ENCODE measurements around the gene TPK1. TPM values are rescaled to one million over a fixed set of nuclear protein-coding genes. Genes with fewer than 3 reads are reported as not detected.
"Not testable (repeated sequence)": the region's sequence is repeated elsewhere in the genome, so short reads cannot be mapped to it uniquely, and the experiment has no call there.

The TPK1 gene
- polyA plus RNA-seq, 3 donors from 2014 or later: 15.8 to 18.2 (median 16.7) TPM

DNA sequence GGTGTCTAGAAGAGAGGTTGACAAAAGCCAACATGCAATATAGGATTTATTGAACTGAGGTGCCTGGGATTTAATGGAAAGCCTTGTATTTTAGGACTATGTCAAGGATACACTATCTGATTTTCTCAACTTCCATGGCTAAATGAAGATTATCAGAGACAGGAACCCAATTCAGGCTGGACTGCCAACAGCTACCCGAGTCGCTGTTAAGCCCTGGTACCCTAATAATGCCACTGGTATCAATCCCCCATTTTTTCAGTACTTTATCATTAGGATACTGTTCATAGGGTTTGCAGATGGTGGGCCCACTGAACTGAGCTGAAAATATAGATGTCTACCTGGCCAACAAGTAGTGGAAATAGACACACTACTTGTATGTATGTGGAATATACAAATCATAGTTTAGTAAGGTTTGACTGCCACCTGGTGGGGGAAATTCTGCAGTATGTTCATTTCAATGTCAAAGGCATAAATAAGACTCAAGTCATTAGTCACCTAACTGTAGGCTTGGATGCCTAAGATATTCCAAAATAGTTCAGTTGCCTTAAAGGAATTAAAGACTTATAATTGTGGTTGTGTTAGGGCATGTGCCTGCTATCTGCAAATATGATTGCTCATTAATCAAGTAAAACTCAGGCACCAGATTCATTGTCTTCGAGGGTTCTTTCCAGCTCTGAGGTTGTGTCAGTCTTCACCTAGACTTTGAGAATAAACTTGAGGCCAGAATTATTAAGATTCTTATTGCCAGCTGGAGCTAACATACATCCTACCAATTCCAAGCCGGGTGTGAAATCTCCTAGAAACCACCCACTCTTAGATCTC is 398.3 kb downstream of the TPK1 start:
- peak in 1 of 3 donors; percentile 4 for DNase-seq
- no peaks in the 10 kb centered on the region for H3K36me3 Mint-ChIP-seq
- H3K27ac Mint-ChIP-seq: no peak overlapping the region
- H3K4me3 Mint-ChIP-seq: no peak overlapping the region
- no peaks in the 10 kb centered on the region for H3K4me1 Mint-ChIP-seq
- peaks cover 0 to 3% (median 2%) of the 10 kb centered on the region in 3 donors for H3K27me3 Mint-ChIP-seq (ENCODE audit: low read depth in 3 of 3)
- peaks cover 0 to 3% (median 0%) of the 10 kb centered on the region in 6 donors for H3K9me3 Mint-ChIP-seq

DNA sequence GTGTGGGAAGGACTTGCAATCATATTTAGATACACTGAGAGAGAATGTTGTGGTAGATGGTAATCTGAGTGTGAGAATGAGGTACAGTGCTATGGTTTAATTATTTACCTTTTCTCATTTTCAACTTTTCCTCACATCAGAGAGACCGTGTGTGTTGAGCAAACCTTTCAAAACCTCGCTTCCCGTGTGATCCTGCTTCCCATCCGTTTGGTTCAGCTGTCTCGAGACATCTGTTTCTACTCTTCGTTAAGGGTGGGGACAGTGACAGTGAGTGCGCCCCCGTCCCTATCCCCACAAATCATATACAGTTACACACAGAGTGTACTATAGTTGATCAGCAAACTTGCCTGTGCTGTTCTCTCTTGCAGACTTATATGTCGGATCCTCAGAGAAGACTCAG is 399.4 kb downstream of the TPK1 start:
- Mint-ChIP-seq H3K9me3 (peaks cover 0 to 3% (median 0%) of the 10 kb centered on the region in 6 donors), H3K4me1 (no peaks in the 10 kb centered on the region), H3K27me3 (ENCODE audit: low read depth in 3 of 3) (peaks cover 0 to 5% (median 3%) of the 10 kb centered on the region in 3 donors), H3K36me3 (no peaks in the 10 kb centered on the region), H3K4me3 (no peak overlapping the region), H3K27ac (no peak overlapping the region)
- DNase-seq: no peak

GRCh38 chr7:144428431-144428830 is 407.4 kb downstream of the TPK1 start:
- H3K4me3 Mint-ChIP-seq: no peak overlapping the region
- H3K27me3 Mint-ChIP-seq (ENCODE audit: low read depth in 3 of 3): peaks cover 2 to 7% (median 3%) of the 10 kb centered on the region in 3 donors
- no peaks in the 10 kb centered on the region for H3K4me1 Mint-ChIP-seq
- H3K36me3 Mint-ChIP-seq: no peaks in the 10 kb centered on the region
- H3K9me3 Mint-ChIP-seq: peaks cover 0 to 18% (median 1%) of the 10 kb centered on the region in 6 donors
- H3K27ac Mint-ChIP-seq: no peak overlapping the region
- DNase-seq: no peak

- peaks cover 0 to 18% (median 1%) of the 10 kb centered on the region in 6 donors for H3K9me3 Mint-ChIP-seq
- not testable (repeated sequence) for H3K36me3 Mint-ChIP-seq; H3K4me3 Mint-ChIP-seq; H3K27ac Mint-ChIP-seq; DNase-seq; H3K4me1 Mint-ChIP-seq; H3K27me3 Mint-ChIP-seq (ENCODE audit: low read depth in 3 of 3)
These were observed 408.3 kb downstream of the TPK1 start for GRCh38 chr7:144427539-144427938.

- not testable (repeated sequence) for H3K36me3 Mint-ChIP-seq; H3K27me3 Mint-ChIP-seq (ENCODE audit: low read depth in 3 of 3); H3K9me3 Mint-ChIP-seq; H3K4me1 Mint-ChIP-seq; H3K4me3 Mint-ChIP-seq; DNase-seq; H3K27ac Mint-ChIP-seq
These were observed 416.9 kb downstream of the TPK1 start for GRCh38 chr7:144418931-144419330.

- Mint-ChIP-seq H3K4me3 (no peak overlapping the region), H3K27ac (no peak overlapping the region), H3K27me3 (ENCODE audit: low read depth in 3 of 3) (peaks cover 0 to 3% (median 0%) of the 10 kb centered on the region in 3 donors), H3K36me3 (peaks cover 0 to 3% (median 0%) of the 10 kb centered on the region in 3 donors), H3K9me3 (peaks cover 0 to 5% (median 0%) of the 10 kb centered on the region in 6 donors), H3K4me1 (no peaks in the 10 kb centered on the region)
- DNase-seq: no peak
These were observed 419.5 kb downstream of the TPK1 start for GRCh38 chr7:144416341-144416740.

DNA sequence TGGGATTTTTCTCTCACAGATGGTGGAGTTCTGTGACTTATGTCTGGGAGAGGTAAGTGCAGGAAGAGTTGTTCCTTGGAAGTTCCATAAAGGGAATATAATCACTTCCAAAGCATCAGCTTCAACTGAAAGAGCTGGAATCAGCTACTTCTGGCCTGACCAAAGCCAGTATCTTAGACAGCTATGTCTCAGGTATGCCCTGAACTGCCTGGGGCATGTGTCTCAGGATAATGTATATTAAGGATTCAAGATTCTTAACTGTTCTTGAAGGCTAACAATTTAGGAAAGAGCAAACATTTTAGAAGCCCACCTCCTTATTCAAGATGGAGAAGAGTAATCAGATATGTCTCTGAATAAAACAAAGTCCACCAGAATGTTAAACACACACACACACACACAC is 420.0 kb downstream of the TPK1 start:
- no peak for DNase-seq
- no peak overlapping the region for H3K4me3 Mint-ChIP-seq
- H3K27me3 Mint-ChIP-seq (ENCODE audit: low read depth in 3 of 3): peaks cover 0 to 3% (median 0%) of the 10 kb centered on the region in 3 donors
- H3K27ac Mint-ChIP-seq: no peak overlapping the region
- H3K9me3 Mint-ChIP-seq: peaks cover 0 to 5% (median 0%) of the 10 kb centered on the region in 6 donors
- no peaks in the 10 kb centered on the region for H3K4me1 Mint-ChIP-seq
- peaks cover 0 to 3% (median 0%) of the 10 kb centered on the region in 3 donors for H3K36me3 Mint-ChIP-seq

- H3K9me3 Mint-ChIP-seq: peaks cover 0 to 5% (median 0%) of the 10 kb centered on the region in 6 donors
These were observed 421.0 kb downstream of the TPK1 start for GRCh38 chr7:144414815-144415214.

GRCh38 chr7:144410441-144410840 is 425.4 kb downstream of the TPK1 start:
- Mint-ChIP-seq H3K27ac (no peak overlapping the region), H3K9me3 (peaks cover 0 to 2% (median 0%) of the 10 kb centered on the region in 6 donors), H3K4me1 (no peaks in the 10 kb centered on the region), H3K27me3 (ENCODE audit: low read depth in 3 of 3) (peaks cover 2 to 6% (median 4%) of the 10 kb centered on the region in 3 donors), H3K36me3 (peaks cover 0 to 3% (median 0%) of the 10 kb centered on the region in 3 donors), H3K4me3 (no peak overlapping the region)
- no peak for DNase-seq

More at GRCh38 chr7:144414815-144415214, 421.0 kb downstream of the TPK1 start:
- peaks cover 0 to 6% (median 2%) of the 10 kb centered on the region in 3 donors for H3K27me3 Mint-ChIP-seq (ENCODE audit: low read depth in 3 of 3)
- no peaks in the 10 kb centered on the region for H3K4me1 Mint-ChIP-seq
- DNase-seq: no peak
- H3K27ac Mint-ChIP-seq: no peak overlapping the region
- H3K36me3 Mint-ChIP-seq: peaks cover 0 to 3% (median 0%) of the 10 kb centered on the region in 3 donors
- no peak overlapping the region for H3K4me3 Mint-ChIP-seq

DNA sequence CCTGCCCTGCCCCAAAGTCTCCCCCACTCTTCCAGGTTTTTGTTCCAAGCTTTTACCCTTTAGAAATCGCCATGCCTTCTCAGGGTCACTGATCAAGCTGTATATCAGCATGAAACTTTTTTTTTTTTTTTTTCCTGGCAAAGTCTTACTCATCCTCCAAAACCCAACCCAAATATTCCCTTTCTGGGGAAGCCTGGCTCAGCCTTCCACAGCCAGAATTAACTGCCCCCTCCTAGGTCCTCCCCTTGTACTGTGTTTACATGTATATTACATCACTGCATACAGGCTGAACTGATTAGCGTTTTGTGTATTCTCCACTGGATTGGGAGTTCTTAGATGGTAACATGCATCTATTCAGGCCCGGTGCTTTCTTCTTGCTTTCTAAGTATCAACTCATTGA is 427.7 kb downstream of the TPK1 start:
- H3K36me3 Mint-ChIP-seq: no peaks in the 10 kb centered on the region
- H3K9me3 Mint-ChIP-seq: peaks cover 0 to 2% (median 0%) of the 10 kb centered on the region in 6 donors
- peaks cover 2 to 7% (median 4%) of the 10 kb centered on the region in 3 donors for H3K27me3 Mint-ChIP-seq (ENCODE audit: low read depth in 3 of 3)

DNA sequence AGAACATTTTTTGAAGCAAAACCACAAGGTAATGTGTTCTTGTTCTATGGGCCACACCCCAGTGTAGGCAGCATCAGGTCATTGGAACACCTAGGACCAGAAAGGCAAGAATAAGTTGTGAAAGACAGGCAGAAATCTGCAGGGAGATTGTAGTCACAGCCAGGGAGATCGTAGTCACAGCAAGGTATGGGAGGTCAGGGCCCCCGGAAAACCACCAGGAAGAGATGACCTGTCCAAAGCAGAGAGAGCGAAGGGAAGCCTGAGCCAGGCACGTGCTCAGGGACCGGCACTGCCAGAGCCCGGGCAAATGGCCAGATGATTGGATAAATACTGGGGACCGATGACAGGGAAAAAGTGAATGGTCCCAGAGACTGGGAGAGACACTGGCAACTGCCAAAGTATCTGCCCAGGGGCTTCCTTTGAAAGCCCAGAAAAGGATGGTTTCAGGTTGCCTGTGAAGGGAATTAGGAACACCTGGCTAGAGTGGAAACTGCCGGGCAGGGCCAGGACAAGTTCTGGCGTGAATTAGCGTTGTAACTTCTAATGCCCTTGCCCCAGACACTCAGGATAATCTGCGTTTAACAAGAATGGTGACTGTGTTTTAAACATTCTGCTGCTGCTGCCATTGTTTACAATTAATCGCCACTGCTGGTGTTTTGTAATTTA is 428.5 kb downstream of the TPK1 start:
- DNase-seq: no peak
- Mint-ChIP-seq H3K27ac (no peak overlapping the region), H3K9me3 (peaks cover 0 to 2% (median 0%) of the 10 kb centered on the region in 6 donors), H3K4me3 (no peak overlapping the region), H3K36me3 (no peaks in the 10 kb centered on the region), H3K27me3 (ENCODE audit: low read depth in 3 of 3) (peaks cover 2 to 7% (median 5%) of the 10 kb centered on the region in 3 donors), H3K4me1 (no peaks in the 10 kb centered on the region)

More for the DNA sequence above, 427.7 kb downstream of the TPK1 start:
- Mint-ChIP-seq H3K27ac (no peak overlapping the region), H3K4me3 (no peak overlapping the region), H3K4me1 (no peaks in the 10 kb centered on the region)
- no peak for DNase-seq

DNA sequence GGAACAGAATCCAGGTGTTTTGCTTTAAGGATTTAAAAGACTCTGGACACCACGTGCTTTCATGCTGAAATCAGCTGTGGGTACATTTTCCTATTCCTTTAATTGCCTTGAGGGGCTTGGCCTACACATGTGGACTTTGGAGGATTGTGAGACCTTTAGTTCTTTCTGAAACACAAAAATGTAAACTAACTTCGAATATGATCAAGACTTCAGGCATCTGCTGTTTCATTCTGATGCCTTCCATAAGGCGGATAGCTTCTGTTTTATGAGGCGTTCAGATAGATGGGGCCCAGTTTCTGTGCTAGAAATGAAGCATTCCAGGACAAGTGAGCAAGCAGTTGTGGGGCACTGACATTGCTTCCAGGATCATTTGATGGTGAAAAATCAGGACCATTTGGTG is 430.9 kb downstream of the TPK1 start:
- no peak for DNase-seq
- Mint-ChIP-seq H3K4me1 (no peaks in the 10 kb centered on the region), H3K36me3 (no peaks in the 10 kb centered on the region), H3K27me3 (ENCODE audit: low read depth in 3 of 3) (peaks cover 2 to 5% (median 2%) of the 10 kb centered on the region in 3 donors), H3K4me3 (no peak overlapping the region), H3K27ac (no peak overlapping the region), H3K9me3 (peaks cover 0 to 2% (median 0%) of the 10 kb centered on the region in 6 donors)

GRCh38 chr7:144403649-144404061 is 432.2 kb downstream of the TPK1 start, which contains the start of gene NOBOX:
TSS of gene NOBOX (minus strand) at chr7:144403693.
- Mint-ChIP-seq H3K27me3 (ENCODE audit: low read depth in 3 of 3) (peaks cover 2% of the 10 kb centered on the region in 3 donors), H3K9me3 (peaks cover 0 to 2% (median 0%) of the 10 kb centered on the region in 6 donors), H3K36me3 (no peaks in the 10 kb centered on the region), H3K4me1 (no peaks in the 10 kb centered on the region), H3K4me3 (no peak within 1 kb of the TSS), H3K27ac (no peak within 1 kb of the TSS)
- no peak for DNase-seq

DNA sequence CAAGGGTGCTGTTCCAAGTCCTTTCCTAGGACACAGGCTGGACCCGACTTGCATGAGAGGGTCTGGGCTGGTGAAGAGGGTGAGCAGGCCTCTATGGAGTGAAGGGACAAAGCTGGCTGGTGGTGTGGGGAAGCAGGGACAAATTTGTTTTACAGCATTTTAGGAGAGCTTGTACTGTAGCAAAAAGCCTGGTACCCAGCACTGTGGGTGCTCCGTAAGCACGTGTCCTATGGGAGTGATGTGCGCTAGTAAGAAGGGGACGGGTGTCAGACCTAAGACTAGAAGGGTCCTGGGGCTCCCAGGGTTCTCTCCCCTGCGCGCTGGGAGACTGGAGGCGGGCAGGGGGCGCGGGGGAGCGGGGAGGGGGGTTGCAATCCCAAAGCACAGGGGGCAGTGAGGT is 432.8 kb downstream of the TPK1 start:
- Mint-ChIP-seq H3K9me3 (peaks cover 0 to 2% (median 0%) of the 10 kb centered on the region in 6 donors), H3K4me3 (no peak overlapping the region), H3K27ac (no peak overlapping the region), H3K27me3 (ENCODE audit: low read depth in 3 of 3) (peaks cover 2% of the 10 kb centered on the region in 3 donors), H3K36me3 (no peaks in the 10 kb centered on the region), H3K4me1 (no peaks in the 10 kb centered on the region)
- no peak for DNase-seq

All from immature natural killer cell (primary cell).